22Rv1 (cell line): ENCODE measurements around the gene ERP44.

ENCODE experiments used
- CTCF ChIP-seq: fragments of 450-650 bp; IDR thresholded peaks from 2 replicates; pipeline ENCODE4 v1.5.1; 2017; ENCODE audit warnings: mild to moderate bottlenecking
- ZFX ChIP-seq: fragments of 450-650 bp; IDR thresholded peaks from 2 replicates; pipeline ENCODE4 v1.6.1; 2017; ENCODE audit warnings: antibody characterized with exemption, borderline replicate concordance

GRCh38 chr9:100019541-100019940, 79.3 kb downstream of the ERP44 start:
- no peak for TF ChIP-seq CTCF
- no peak for TF ChIP-seq ZFX
